DOHH2 (cell line): ENCODE results near the gene VPS8.

Experiments
- EZH2phosphoT487 ChIP-seq: fragments of 200-600 bp; sonication (generic); IDR thresholded peaks from 2 replicates; pipeline ENCODE4 v1.6.1; 2017; ENCODE audit warnings: borderline replicate concordance, mild to moderate bottlenecking, antibody characterized with exemption, low read length, moderate library complexity, mixed read lengths
- TF ChIP-seq, protein P1 (sequence below): fragments of 200-600 bp; sonication (generic); IDR thresholded peaks from one replicate; pipeline ENCODE4 v1.5.1; 2014; ENCODE audit warnings: antibody characterized with exemption, mild to moderate bottlenecking, low read depth, low read length; ENCODE audit not compliant: poor library complexity, severe bottlenecking

GRCh38 chr3:184780981-184781515, 30.9 kb upstream of the VPS8 start:
- TF ChIP-seq, protein P1, sequence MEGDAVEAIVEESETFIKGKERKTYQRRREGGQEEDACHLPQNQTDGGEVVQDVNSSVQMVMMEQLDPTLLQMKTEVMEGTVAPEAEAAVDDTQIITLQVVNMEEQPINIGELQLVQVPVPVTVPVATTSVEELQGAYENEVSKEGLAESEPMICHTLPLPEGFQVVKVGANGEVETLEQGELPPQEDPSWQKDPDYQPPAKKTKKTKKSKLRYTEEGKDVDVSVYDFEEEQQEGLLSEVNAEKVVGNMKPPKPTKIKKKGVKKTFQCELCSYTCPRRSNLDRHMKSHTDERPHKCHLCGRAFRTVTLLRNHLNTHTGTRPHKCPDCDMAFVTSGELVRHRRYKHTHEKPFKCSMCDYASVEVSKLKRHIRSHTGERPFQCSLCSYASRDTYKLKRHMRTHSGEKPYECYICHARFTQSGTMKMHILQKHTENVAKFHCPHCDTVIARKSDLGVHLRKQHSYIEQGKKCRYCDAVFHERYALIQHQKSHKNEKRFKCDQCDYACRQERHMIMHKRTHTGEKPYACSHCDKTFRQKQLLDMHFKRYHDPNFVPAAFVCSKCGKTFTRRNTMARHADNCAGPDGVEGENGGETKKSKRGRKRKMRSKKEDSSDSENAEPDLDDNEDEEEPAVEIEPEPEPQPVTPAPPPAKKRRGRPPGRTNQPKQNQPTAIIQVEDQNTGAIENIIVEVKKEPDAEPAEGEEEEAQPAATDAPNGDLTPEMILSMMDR, result no peak
- TF ChIP-seq EZH2phosphoT487, result no peak
